HG03066 (cell line): ENCODE measurements around the gene CUX1.
"Not testable (repeated sequence)": the region's sequence is repeated elsewhere in the genome, so short reads cannot be mapped to it uniquely, and the experiment has no call there.

ENCODE experiments used
- ATAC-seq: cut with Tn5 transposase; IDR thresholded peaks from one replicate; pipeline ENCODE4 v1.9.1; 2021; ENCODE audit warnings: low read depth; ENCODE audit not compliant: unreplicated experiment

CUX1 gene

DNA sequence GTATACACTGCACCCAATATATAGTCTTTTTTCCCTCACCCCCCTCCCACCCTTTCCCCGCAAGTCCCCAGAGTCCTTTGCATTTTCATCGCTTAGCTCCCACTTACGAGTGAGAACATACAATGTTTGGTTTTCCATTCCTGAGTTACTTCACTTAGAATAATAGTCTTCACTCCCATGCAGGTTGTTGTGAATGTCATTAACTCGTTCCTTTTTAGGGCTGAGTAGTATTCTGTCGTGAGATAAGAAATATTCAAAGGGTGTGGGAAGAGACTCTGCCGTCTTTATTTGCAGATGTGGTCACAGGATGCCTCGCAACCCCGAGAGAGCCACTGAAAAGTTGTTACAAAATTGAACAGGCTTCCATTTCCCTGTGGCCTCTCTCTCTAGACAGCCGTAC is 331.4 kb downstream of the CUX1 start:
- ATAC-seq = no peak

DNA sequence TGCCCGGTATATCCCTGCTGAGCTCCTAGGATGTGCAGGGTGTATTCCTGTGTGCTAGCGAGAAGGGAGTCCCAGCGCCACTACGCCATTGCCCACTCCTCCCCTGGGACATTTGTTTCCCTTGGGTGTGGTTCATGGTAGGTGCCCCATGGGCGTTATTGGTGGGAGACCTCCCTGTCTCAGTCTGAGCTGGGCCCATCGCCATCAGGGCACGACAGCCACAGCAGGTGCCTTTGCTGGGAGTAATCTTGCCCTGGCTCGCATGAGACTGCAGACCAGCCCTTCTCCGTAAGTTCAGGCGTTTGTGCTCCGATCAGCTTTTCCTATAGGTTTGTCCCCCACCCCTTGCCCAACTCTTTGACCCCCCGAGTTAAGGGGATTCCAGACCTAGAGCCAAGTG is 332.0 kb downstream of the CUX1 start:
- ATAC-seq = no peak

DNA sequence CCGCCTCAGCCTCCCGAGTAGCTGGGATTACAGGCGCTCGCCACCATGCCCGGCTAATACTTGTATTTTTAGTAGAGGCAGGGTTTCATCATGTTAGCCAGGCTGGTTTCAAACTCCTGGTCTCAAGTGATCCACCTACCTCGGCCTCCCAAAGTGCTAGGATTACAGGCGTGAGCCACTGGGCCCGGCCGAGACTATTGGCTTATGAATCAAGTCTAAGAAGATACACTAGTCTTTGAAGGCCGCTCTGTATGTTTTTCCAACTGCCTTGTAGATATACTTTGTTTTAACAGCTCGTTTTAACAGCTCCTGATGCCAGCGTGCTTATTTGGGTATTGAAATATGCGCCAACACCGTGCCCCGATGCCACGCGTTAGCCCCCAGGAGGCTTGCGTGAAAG is 332.8 kb downstream of the CUX1 start:
- no peak for ATAC-seq

GRCh38 chr7:102152672-102153598 is 335.5 kb downstream of the CUX1 start:
- no peak for ATAC-seq

DNA sequence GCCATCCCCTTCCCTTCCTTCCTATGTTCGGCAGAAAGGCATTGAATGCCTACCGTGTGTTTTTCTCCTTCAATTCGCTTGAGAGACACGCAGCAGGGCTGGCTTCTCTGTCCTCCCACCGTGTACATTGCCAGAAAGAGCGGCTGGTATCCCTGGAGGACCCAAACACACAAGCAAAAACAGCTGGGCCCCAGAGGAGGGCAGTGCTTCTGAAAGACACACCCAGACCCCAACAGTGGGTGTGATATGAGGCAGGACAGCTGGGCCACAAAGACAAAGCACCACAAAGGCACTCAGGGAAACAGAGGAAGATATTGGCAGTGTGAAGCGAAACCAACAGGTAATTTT is 336.1 kb downstream of the CUX1 start:
- no peak for ATAC-seq

DNA sequence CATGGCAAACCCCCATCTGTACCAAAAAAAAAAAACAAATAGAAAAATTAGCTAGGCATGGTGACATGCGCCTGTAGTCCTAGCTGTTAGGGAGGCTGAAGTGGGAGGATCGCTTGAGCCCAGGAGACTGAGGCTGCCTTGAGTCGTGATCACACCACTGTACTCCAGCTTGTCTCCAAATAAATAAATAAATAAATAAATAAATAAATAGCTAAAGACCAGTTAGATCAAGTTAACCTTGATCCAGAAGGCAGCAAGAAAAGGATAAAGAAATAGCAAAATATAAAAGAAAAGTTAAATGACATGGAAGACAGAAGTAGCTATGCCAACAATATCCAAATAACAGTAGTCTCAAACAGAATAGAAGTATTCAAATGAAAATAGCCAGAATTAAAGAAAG is 337.0 kb downstream of the CUX1 start:
- ATAC-seq = no peak

DNA sequence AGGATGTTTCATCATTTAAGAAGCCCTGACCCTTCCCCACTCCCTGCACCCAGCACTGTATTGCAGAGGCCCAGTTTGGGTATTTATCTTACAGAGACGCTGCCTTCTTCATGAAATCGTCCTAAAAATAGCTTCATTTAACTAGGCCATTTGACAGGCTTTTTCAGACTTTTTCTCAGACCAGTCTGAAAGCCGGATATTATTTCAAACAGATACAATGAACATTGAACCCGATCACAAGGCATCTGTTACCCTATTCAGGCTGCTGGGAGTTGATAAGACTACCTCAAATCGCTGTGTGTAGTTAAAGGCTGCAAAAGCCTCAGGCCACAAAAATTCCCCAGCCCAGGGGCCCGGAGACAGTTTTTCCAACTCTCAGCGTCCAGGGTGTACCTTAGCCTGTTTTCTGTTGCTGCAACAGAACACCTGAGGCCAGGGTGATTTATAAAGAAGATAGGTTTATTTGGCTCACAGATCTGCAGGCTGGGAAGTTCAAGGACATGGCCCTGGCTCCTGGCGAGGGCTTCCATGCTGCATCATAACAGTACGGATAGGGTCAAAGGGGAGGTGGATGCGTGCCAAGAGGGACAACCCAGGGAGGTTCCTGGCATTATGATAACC is 338.5 kb downstream of the CUX1 start:
- ATAC-seq = no peak

DNA sequence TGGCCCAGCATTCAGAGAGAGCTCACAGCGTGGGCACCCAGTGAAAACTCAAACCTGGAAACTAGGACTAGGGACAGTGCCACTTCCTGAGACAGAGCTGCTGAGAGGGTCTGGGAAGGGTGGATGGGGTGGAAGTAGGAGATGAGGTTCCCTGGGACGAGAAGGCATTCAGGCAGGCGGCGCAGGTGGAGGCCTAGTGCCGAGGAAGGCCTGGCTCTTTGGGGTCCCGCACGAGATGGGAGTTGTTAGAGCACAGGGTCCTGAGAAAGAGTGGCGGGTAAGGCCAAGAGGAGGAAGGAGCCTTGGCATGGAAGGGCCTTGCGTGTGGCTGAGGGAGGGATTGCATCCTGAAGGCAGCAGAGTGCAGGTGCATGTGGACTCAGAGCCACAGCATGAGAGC is 339.4 kb downstream of the CUX1 start:
- no peak for ATAC-seq

- ATAC-seq = no peak
Observed at GRCh38 chr7:102165136-102165535, 347.7 kb downstream of the CUX1 start.

GRCh38 chr7:102167254-102167653 is 349.8 kb downstream of the CUX1 start:
- ATAC-seq = no peak

DNA sequence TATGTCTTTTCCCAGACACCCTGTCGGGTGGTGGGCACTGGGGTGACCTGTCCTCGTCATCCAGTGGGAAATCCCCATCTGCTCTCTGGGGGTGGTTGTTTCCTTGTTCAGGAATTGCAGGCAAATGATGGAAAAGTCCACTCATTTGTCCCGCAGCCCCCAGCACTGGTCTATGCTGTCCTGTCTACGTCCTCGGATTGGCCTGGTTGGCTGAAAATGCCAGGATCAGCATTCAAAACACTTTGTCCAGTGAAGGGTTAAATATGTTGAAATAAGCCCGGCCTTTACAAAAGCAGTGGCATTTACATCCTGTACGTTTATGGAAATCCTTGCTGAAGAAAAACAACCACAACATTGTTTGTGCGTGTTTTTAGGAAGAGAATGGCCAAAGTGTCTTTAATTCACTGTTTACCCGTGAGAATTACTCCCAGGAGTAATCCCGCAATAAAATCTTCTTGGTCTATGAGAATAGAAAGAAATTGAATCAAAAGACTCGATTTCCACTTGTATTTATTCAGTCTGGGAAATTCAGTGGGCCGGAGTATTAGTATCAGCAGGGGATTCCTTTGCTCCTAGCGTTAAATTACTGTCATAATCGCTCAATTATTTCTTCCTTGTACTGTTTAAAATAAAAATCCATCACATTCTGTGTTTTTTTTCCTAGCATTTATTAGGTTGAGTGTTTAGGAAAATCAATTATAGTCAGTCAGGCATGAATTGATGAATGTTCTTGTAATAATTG is 352.4 kb downstream of the CUX1 start:
- no peak for ATAC-seq

GRCh38 chr7:102170393-102170970 is 353.1 kb downstream of the CUX1 start:
- ATAC-seq = no peak

GRCh38 chr7:102173669-102174068 is 356.2 kb downstream of the CUX1 start:
- no peak for ATAC-seq

DNA sequence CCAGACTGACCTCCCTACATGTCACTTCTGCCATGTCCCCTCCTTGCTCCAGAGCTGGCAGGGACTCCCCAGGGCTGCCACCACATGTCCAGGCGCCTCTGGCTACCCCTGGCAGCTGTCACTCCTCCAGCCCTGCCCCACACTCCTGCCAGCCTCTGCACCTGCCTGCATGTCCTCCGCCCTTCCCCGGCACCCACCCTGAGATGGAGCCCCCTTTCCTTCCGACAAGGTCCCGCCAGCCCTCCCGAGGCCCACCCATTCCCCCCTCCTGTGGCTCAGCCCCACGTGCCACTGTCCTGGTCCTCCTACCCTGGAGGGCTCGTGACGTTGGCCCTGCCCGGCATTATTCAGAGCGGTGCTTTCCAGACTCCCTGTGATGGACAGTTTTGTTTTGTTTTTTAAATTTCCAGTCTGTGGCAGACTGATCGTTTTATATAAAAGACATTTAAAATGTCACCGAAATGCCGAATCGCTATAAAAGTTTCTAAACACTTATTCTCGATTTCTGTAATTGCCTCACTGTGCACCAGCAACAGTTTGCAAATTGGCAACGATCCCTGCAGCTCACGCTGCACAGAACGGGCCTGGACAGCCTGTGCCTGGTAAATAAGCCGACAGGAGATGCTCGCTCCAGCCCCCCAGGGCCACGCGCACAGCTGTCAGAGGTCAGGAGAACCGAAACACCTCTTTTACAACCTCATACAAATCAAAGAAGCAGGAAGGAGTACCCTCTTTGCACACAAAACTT is 358.2 kb downstream of the CUX1 start:
- no peak for ATAC-seq

- no peak for ATAC-seq
Observed at GRCh38 chr7:102178410-102178809, 361.0 kb downstream of the CUX1 start.

DNA sequence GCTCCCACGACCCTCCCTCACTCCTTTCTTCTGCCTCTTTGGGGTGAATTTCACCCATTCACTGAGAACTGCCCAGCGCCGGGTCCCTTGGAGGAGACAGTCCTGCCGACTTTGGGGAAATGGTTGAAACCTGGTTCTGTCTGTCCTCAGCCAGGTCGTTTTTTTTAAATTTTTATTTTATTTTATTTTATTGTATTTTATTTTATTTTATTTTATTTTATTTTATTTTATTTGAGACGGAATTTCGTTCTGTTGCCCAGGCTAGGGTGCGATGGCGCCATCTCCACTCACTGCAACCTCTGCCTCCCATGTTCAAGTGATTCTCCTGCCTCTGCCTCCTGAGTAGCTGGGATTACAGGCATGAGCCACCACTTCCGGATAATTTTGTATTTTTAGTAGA is 363.3 kb downstream of the CUX1 start:
- ATAC-seq = no peak

- ATAC-seq = no peak
Observed at GRCh38 chr7:102181517-102181916, 364.1 kb downstream of the CUX1 start.

DNA sequence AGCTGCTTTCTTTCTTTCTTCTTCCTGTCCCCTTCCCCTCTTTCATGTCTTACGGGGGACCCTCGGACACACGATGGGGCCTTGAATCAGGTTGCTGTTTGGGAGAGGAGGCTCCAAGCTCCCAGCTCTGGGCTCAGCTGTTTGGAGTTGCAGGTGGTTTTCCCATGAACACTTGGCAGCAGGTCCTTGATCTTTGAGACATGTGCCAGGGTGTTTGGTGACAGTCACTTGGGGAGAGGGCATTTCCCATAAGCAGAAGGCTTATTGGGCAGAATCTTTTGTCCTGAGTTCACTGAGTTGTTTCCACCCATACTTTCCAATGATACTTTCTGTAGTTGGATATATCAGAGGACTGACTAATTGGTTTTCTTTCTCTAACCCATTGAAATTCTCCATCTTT is 364.6 kb downstream of the CUX1 start:
- ATAC-seq = no peak

- not testable (repeated sequence) for ATAC-seq
Observed at GRCh38 chr7:102183848-102184247, 366.4 kb downstream of the CUX1 start.

GRCh38 chr7:102184303-102184702 is 366.9 kb downstream of the CUX1 start:
- ATAC-seq = no peak
